Central memory CD8-positive, alpha-beta T cell (primary cell): ENCODE data around the gene TLCD3B.

Source experiments
- ATAC-seq: fragments of 150-1000 bp; cut with Tn5 transposase; replicated peaks from 2 replicates; pipeline ENCODE4 v1.10.0; 2022; ENCODE audit warnings: mild to moderate bottlenecking, moderate FRiP score, moderate number of reproducible peaks; ENCODE audit not compliant: poor library complexity, severe bottlenecking; ENCODE audit errors: extremely low read depth
- DNase-seq, 2 donors: peaks; one replicate each; pipeline ENCODE4 v3.0.0; 2021; ENCODE audit warnings: low spot score in 2 of 2
- H3K27ac Mint-ChIP-seq: one replicate; pipeline ENCODE4 v1.8.0; 2022; ENCODE audit warnings: low read depth, mild to moderate bottlenecking, moderate library complexity, mixed read lengths
- H3K27me3 Mint-ChIP-seq: one replicate; pipeline ENCODE4 v1.8.0; 2022; ENCODE audit warnings: mixed read lengths
- H3K36me3 Mint-ChIP-seq: one replicate; pipeline ENCODE4 v1.8.0; 2022; ENCODE audit warnings: mild to moderate bottlenecking, moderate library complexity, mixed read lengths; ENCODE audit not compliant: insufficient read depth
- H3K4me1 Mint-ChIP-seq: one replicate; pipeline ENCODE4 v1.8.0; 2022; ENCODE audit warnings: mixed read lengths
- H3K4me3 Mint-ChIP-seq: one replicate; pipeline ENCODE4 v1.8.0; 2022; ENCODE audit warnings: mild to moderate bottlenecking, moderate library complexity, mixed read lengths
- H3K9me3 Mint-ChIP-seq: one replicate; pipeline ENCODE4 v1.8.0; 2022; ENCODE audit warnings: mixed read lengths

The TLCD3B gene

DNA sequence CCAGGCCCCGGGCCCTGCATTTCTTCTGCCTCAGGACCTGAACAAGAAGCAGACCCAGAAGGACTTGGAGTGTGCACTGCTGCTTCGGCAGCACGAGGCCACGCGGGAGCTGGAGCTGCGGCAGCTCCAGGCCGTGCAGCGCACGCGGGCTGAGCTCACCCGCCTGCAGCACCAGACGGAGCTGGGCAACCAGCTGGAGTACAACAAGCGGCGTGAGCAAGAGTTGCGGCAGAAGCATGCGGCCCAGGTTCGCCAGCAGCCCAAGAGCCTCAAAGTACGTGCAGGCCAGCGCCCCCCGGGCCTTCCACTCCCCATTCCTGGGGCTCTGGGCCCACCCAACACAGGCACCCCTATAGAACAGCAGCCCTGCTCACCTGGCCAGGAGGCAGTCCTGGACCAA lies 44.8 kb downstream of the TLCD3B start:
- ATAC-seq: no peak
- peaks cover 23% of the 10 kb centered on the region for H3K36me3 Mint-ChIP-seq
- no peaks in the 10 kb centered on the region for H3K9me3 Mint-ChIP-seq
- H3K4me1 Mint-ChIP-seq: peaks cover 5% of the 10 kb centered on the region
- no peak overlapping the region for H3K4me3 Mint-ChIP-seq
- H3K27me3 Mint-ChIP-seq: no peaks in the 10 kb centered on the region
- no peak for DNase-seq
- no peak overlapping the region for H3K27ac Mint-ChIP-seq

DNA sequence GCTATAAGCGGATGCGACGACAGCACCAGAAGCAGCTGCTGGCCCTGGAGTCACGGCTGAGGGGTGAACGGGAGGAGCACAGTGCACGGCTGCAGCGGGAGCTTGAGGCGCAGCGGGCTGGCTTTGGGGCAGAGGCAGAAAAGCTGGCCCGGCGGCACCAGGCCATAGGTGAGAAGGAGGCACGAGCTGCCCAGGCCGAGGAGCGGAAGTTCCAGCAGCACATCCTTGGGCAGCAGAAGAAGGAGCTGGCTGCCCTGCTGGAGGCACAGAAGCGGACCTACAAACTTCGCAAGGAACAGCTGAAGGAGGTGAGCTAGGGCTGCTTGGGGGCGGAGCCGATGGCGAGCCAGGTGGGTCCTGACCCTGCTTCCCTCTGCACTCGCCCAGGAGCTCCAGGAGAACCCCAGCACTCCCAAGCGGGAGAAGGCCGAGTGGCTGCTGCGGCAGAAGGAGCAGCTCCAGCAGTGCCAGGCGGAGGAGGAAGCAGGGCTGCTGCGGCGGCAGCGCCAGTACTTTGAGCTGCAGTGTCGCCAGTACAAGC lies 45.7 kb downstream of the TLCD3B start:
- no peak for DNase-seq
- H3K4me1 Mint-ChIP-seq: peaks cover 5% of the 10 kb centered on the region
- no peaks in the 10 kb centered on the region for H3K27me3 Mint-ChIP-seq
- H3K36me3 Mint-ChIP-seq: peaks cover 25% of the 10 kb centered on the region
- no peak for ATAC-seq
- no peak overlapping the region for H3K27ac Mint-ChIP-seq
- no peak overlapping the region for H3K4me3 Mint-ChIP-seq
- no peaks in the 10 kb centered on the region for H3K9me3 Mint-ChIP-seq

DNA sequence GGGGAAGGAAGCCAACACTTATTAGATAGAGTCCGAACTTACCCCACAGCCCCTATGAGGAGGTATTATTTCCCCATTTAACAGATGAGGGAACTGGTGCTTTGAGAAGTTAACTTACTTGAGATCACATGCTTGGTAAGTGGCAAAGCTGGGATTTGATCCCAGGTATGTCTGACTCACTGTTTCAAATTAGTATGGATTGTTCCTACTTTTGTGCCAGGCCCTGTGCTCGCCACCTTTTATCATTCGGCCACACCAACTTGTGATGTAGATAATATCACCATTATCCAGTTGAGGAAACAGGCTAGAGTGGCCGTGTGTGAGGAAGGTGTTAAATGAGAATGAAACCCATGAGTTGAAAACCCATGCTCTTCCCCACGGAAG lies 46.3 kb downstream of the TLCD3B start:
- H3K9me3 Mint-ChIP-seq: no peaks in the 10 kb centered on the region
- H3K36me3 Mint-ChIP-seq: peaks cover 27% of the 10 kb centered on the region
- DNase-seq (no peak), ATAC-seq (no peak)
- peaks cover 5% of the 10 kb centered on the region for H3K4me1 Mint-ChIP-seq
- no peak overlapping the region for H3K27ac Mint-ChIP-seq
- no peaks in the 10 kb centered on the region for H3K27me3 Mint-ChIP-seq
- H3K4me3 Mint-ChIP-seq: no peak overlapping the region

DNA sequence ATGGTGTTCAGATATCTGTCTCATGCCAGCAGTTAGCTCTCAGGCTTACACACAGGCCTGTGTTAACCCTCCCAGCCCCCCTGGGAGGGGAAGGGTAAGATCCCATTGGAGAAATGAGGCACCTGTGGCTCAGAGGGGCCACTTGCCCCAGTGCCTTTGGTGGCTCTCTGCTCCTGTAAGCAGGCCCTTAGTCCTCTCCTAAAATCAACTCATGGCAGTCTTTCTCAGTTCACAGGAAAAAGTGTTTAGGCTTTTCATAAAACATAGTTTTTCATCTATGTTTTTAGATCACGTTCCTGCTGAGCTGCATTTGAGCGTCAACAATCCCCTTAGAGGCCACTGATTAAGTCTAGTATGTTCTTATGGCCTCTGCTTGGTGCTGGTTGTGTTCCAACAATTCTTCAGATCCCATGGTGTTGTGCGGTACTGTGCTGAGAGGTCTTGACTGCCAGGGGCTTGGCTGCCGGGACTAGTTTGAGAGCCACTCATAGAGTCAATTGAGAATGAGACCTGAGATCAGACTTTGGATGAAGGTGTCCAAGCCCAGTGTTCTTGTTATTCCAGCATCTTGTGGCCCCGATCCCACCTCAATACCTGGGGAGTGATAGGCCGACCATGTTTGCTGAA lies 46.8 kb downstream of the TLCD3B start:
- DNase-seq (no peak), ATAC-seq (no peak)
- peaks cover 28% of the 10 kb centered on the region for H3K36me3 Mint-ChIP-seq
- H3K27ac Mint-ChIP-seq: no peak overlapping the region
- H3K4me3 Mint-ChIP-seq: no peak overlapping the region
- peaks cover 5% of the 10 kb centered on the region for H3K4me1 Mint-ChIP-seq
- H3K27me3 Mint-ChIP-seq: no peaks in the 10 kb centered on the region
- no peaks in the 10 kb centered on the region for H3K9me3 Mint-ChIP-seq

DNA sequence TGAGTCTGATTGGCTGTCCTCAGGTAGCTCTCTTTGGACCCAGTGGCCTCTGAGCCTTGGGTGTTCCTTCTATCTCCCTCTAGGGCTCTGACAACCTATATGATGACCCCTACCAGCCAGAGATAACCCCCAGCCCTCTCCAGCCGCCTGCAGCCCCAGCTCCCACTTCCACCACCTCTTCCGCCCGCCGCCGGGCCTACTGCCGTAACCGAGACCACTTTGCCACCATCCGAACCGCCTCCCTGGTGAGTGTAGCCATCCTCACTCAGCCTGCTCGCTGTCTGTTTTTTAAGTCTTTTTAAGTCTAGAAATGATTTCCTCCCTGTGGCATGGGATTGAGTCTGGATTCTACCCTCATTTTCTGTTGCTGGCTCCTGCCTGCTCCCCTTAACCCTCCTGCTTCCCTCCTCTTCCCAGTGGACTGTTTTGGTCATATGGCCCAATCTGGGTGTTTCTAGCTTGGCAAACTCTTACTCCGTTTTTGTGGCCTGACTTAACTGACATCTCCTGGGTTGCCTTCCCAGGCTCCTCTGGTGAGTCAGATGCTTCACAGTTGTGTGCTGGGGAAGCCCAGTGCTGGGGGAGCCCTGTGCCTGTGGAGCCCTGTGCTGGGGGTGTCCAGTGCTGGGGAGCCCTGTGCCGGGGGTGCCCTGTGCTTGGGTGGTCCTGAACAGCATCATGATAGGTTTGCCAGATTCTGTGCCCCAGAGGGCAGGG lies 47.5 kb downstream of the TLCD3B start:
- no peak overlapping the region for H3K4me3 Mint-ChIP-seq

DNA sequence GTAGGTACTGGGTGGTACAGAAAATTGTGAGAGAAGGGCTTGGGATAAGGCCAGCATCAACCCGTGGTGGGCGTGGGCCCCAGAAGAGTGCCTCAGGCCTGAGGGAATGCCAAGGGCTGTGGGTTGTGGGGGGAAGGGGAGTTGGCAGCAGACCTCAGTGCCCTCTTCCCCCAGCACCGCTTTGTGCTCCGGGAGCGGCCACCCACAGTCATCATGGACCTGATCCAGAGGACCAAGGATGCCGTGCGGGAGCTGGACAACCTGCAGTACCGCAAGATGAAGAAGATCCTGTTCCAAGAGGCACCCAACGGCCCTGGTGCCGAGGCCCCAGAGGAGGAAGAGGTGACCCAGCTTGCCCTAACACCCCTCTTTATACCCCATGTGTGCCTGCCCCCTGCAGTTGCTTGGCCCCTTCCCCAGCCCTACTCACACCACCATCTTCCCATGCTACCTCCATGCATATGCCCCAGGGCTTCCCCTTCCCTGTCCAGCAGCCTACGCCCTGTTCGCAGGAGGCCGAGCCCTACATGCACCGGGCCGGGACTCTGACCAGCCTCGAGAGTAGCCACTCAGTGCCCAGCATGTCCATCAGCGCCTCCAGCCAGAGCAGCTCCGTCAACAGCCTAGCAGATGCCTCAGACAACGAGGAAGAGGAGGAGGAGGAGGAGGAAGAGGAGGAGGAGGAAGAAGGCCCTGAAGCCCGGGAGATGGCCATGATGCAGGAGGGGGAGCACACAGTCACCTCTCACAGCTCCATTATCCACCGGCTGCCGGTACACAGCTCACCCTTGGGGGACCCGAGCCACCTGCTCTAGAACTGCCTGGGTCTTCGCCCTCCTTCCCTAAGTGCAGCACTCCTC lies 48.3 kb downstream of the TLCD3B start:
- no peak for DNase-seq

More for the DNA sequence above, 47.5 kb downstream of the TLCD3B start:
- Mint-ChIP-seq H3K27ac (no peak overlapping the region), H3K4me1 (peaks cover 5% of the 10 kb centered on the region), H3K9me3 (no peaks in the 10 kb centered on the region), H3K36me3 (peaks cover 30% of the 10 kb centered on the region), H3K27me3 (no peaks in the 10 kb centered on the region)
- DNase-seq (no peak), ATAC-seq (no peak)

DNA sequence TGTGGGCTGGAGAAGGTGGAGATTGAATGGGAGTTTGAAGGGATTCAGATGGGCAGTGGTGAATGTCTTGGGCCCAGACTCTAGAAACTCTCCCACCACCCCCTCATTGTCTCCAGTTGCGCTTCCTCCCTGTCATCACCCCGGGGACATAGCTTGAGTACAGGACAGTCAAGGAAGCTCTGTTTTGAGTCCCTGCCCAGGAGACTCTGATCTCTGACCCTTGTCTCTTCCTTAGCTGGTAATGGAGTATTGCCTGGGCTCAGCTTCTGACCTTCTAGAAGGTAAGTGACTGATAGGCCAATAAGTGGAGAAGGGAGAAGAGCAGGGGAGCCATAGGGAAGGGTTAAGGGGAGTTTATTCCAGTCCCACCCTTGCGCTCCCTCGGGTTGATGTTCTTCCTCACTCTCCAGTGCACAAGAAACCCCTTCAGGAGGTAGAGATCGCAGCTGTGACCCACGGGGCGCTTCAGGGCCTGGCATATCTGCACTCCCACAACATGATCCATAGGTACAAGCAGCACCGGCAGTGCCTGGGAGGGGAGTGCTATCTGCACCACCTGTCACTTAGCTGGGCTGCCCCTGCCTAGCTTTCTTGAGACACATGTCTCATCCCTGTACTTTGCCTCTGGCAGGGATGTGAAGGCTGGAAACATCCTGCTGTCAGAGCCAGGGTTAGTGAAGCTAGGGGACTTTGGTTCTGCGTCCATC lies 52.4 kb downstream of the TLCD3B start:
- H3K4me3 Mint-ChIP-seq: no peak overlapping the region

More for the DNA sequence above, 48.3 kb downstream of the TLCD3B start:
- no peak for ATAC-seq
- no peak overlapping the region for H3K4me3 Mint-ChIP-seq
- H3K27me3 Mint-ChIP-seq: no peaks in the 10 kb centered on the region
- H3K4me1 Mint-ChIP-seq: peaks cover 5% of the 10 kb centered on the region
- H3K36me3 Mint-ChIP-seq: peaks cover 24% of the 10 kb centered on the region
- no peak overlapping the region for H3K27ac Mint-ChIP-seq
- H3K9me3 Mint-ChIP-seq: no peaks in the 10 kb centered on the region

DNA sequence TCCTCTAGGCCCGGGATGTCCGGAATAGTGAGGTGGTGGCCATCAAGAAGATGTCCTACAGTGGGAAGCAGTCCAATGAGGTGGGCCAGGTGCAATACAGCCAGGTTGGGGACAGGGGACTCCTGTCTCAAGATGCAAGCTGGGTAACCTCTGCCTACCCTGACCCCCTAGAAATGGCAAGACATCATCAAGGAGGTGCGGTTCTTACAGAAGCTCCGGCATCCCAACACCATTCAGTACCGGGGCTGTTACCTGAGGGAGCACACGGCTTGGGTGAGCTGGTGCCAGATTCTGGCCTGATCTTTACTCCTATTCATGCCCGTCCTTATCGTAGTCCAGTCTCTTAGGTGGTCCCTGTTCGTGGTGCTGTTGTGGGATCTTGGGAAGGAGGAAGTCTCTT lies 53.0 kb downstream of the TLCD3B start:
- Mint-ChIP-seq H3K4me3 (no peak overlapping the region), H3K36me3 (peaks cover 19% of the 10 kb centered on the region), H3K27ac (no peak overlapping the region), H3K9me3 (no peaks in the 10 kb centered on the region), H3K27me3 (no peaks in the 10 kb centered on the region), H3K4me1 (peaks cover 42% of the 10 kb centered on the region)
- ATAC-seq: no peak
- DNase-seq: no peak

More for the DNA sequence above, 52.4 kb downstream of the TLCD3B start:
- H3K4me1 Mint-ChIP-seq: peaks cover 40% of the 10 kb centered on the region
- no peak for DNase-seq
- no peak for ATAC-seq
- H3K27me3 Mint-ChIP-seq: no peaks in the 10 kb centered on the region
- peaks cover 13% of the 10 kb centered on the region for H3K36me3 Mint-ChIP-seq
- H3K9me3 Mint-ChIP-seq: no peaks in the 10 kb centered on the region
- H3K27ac Mint-ChIP-seq: no peak overlapping the region

DNA sequence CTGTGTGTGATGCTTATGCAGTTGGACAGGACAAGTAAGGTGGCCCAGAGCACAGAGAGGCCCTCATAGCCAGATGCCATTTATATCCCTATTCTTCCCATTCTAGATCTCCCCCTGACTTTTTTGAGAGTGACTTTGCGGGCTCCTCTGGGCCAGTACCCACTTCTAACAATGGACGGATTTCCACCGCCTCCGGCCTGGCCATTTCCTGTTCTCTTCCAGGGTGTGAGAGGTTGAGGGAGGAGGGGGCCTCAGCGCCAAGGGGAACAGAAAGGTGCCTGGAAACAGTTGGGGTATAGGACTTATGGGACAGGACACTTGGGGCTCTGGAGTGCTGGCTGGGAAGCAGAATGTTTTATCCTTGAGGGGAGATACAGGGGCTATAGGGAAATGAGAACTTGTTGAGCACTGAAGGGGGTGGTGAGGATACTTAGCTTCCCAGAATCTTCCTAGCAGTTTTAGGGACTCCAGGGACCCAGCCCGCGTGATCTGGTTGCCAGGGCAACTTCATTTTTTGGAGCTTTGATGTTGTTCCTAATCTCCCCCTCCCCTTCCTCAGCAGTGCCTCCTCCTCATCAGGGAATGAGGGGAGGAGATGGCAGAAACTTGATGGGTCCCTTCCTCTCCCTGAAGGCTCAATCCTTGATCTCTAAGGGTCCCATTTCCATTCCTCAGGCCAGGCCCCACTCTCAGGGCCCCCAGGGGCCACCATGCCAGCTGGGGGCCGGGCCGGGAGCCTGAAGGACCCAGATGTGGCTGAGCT lies 53.8 kb downstream of the TLCD3B start:
- peak overlapping the region; percentile 35 for H3K27ac Mint-ChIP-seq
- peaks cover 46% of the 10 kb centered on the region for H3K4me1 Mint-ChIP-seq
- no peaks in the 10 kb centered on the region for H3K27me3 Mint-ChIP-seq
- H3K9me3 Mint-ChIP-seq: no peaks in the 10 kb centered on the region
- peaks cover 17% of the 10 kb centered on the region for H3K36me3 Mint-ChIP-seq
- DNase-seq (no peak), ATAC-seq (no peak)
- no peak overlapping the region for H3K4me3 Mint-ChIP-seq

DNA sequence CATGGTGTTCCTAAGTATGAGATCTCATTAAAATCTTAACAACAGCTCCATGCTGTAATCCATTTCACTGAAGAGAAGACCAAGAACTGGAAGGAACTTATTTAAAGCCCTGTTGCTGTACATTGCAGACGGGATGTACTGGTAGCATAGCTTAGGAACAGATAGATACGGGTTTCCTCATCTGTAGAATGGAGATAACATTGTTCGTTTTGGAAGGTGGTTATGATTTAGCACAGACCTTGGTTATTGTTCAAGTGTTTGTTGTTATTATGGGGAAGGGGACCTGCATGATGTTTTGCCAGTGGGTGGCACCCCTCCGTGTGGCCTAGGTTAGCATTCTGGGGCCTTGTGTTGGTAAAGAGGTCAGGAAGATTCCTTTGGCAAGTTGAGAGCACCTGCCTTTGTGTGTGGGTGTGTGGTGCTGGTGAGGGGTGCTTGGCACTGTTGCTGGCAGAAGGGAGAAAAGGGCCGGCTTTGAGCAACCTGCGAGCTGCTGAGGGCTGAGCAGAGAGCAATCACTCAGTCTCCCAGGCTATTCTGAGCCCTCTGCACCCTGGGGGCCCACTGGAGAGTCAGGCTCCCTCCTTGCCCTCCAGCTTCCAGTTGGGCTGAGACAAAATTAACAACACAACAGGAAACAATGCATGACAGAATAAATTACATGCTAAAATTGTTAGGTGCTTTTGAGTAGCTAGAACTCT lies 55.1 kb downstream of the TLCD3B start:
- H3K27me3 Mint-ChIP-seq: no peaks in the 10 kb centered on the region
- H3K27ac Mint-ChIP-seq: peak overlapping the region; percentile 23
- H3K36me3 Mint-ChIP-seq: peaks cover 19% of the 10 kb centered on the region
- peaks cover 46% of the 10 kb centered on the region for H3K4me1 Mint-ChIP-seq
- ATAC-seq (no peak), DNase-seq (no peak)
- no peaks in the 10 kb centered on the region for H3K9me3 Mint-ChIP-seq
- H3K4me3 Mint-ChIP-seq: peak overlapping the region; percentile 99

DNA sequence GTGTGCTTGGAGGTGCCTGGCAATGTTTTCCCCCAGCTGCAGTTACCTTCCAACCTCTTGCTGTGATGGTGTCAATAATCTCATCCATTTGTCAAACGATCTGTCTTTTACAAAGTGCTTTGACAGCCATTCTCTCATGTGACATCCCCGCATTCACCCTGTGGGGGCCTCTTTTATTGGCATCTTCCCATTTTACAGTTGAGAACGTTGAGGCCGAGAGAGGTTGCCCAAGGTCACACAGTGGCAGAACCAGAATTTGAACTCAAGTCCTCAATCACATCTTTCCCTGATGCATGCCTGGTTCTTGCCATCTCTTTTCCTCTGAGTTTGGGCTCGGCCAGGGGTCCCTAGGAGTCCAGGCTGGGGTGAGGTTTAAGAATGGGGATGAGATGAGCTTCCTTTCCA lies 55.9 kb downstream of the TLCD3B start:
- ATAC-seq (no peak), DNase-seq (no peak)
- H3K9me3 Mint-ChIP-seq: no peaks in the 10 kb centered on the region
- H3K4me3 Mint-ChIP-seq: peak overlapping the region; percentile 99
- H3K36me3 Mint-ChIP-seq: peaks cover 16% of the 10 kb centered on the region
- H3K4me1 Mint-ChIP-seq: peaks cover 46% of the 10 kb centered on the region
- no peaks in the 10 kb centered on the region for H3K27me3 Mint-ChIP-seq
- H3K27ac Mint-ChIP-seq: peak overlapping the region; percentile 23
